B cell (primary cell): ENCODE results near the gene ZNF879. TPM values are rescaled to one million over a fixed set of nuclear protein-coding genes. Genes with fewer than 3 reads are reported as not detected.

Source experiments
- ATAC-seq: fragments of 200-7000 bp; cut with Tn5 transposase; one replicate; pipeline ENCODE4 v1.10.0; 2021; ENCODE audit warnings: low read depth, mild to moderate bottlenecking, moderate number of reproducible peaks, moderate library complexity
- CTCF ChIA-PET: fragments of 350-600 bp; sonication (Branson Sonifier 250); formaldehyde crosslinking; loops from one replicate; lab custom pipeline; 2021; ENCODE audit warnings: antibody characterized with exemption, inconsistent platforms; lab: Charles Lee
- POLR2A ChIA-PET: fragments of 350-600 bp; sonication (Branson Sonifier 250); formaldehyde crosslinking; loops from one replicate; lab custom pipeline; 2021; ENCODE audit warnings: antibody characterized with exemption; lab: Charles Lee
- DNase-seq: peaks from one replicate; pipeline ENCODE4 v3.0.0; 2013
- H2AFZ ChIP-seq: 2 replicates; pipeline ENCODE4 v1.6.1; 2012; ENCODE audit warnings: mild to moderate bottlenecking, low read depth, low read length; ENCODE audit not compliant: insufficient read depth, poor library complexity, severe bottlenecking
- H3K27ac ChIP-seq, 2 donors: 1 replicate in 1 of 2; 2 replicates in 1 of 2; pipeline ENCODE4 v1.5.1; 2012 to 2013; ENCODE audit warnings: low read length in 2 of 2, mild to moderate bottlenecking in 2 of 2, moderate library complexity in 1 of 2
- H3K27me3 ChIP-seq, 4 experiments: fragments of 200-600 bp in 1 of 4; sonication (generic) in 1 of 4; replicated peaks in 1 of 4; 1 replicate in 2 of 4; 2 replicates in 2 of 4; pipeline versions ENCODE4 v1.6.1 to v1.7.0; 2013 to 2016; ENCODE audit warnings: low read length in 3 of 4, mild to moderate bottlenecking in 2 of 4, mixed read lengths in 1 of 4, moderate library complexity in 1 of 4; ENCODE audit not compliant: insufficient read depth in 4 of 4, control insufficient read depth in 3 of 4; ENCODE audit errors: control extremely low read depth in 1 of 4
- H3K36me3 ChIP-seq, 2 experiments: replicated peaks in 1 of 2; 1 replicate in 1 of 2; 2 replicates in 1 of 2; pipeline versions ENCODE4 v1.6.1 to v1.7.1; 2013; ENCODE audit warnings: low read length in 1 of 2; ENCODE audit not compliant: insufficient read depth in 2 of 2, control insufficient read depth in 1 of 2; ENCODE audit errors: control extremely low read depth in 1 of 2, extremely low read depth in 1 of 2
- H3K4me1 ChIP-seq, 2 donors: fragments of 200-600 bp in 1 of 2; sonication (generic) in 1 of 2; 1 replicate in 1 of 2; 2 replicates in 1 of 2; pipeline versions ENCODE4 v1.5.1 to v1.6.1; 2013 to 2017; ENCODE audit warnings: low read length in 2 of 2; ENCODE audit not compliant: control insufficient read depth in 2 of 2, insufficient read depth in 2 of 2
- H3K4me2 ChIP-seq: replicated peaks from 2 replicates; pipeline ENCODE3; 2012; ENCODE audit warnings: mild to moderate bottlenecking, low read depth, low read length; ENCODE audit not compliant: poor library complexity, severe bottlenecking
- H3K4me3 ChIP-seq, 5 experiments: fragments of 200-600 bp in 1 of 5; sonication (generic) in 1 of 5; 1 replicate in 3 of 5; 2 replicates in 2 of 5; pipeline versions ENCODE4 v1.5.1 to v1.7.0; 2011 to 2016; ENCODE audit warnings: low read length in 4 of 5, mild to moderate bottlenecking in 4 of 5, low read depth in 2 of 5, control low read depth in 1 of 5, moderate library complexity in 1 of 5; ENCODE audit not compliant: insufficient read depth in 1 of 5; ENCODE audit errors: control extremely low read depth in 1 of 5, extremely low read depth in 1 of 5
- H3K79me2 ChIP-seq: fragments of 200-600 bp; sonication (generic); one replicate; pipeline ENCODE4 v1.6.0; 2016; ENCODE audit warnings: low read length; ENCODE audit not compliant: control insufficient read depth, insufficient read depth
- H3K9ac ChIP-seq: fragments of 200-600 bp; sonication (generic); 2 replicates; pipeline ENCODE4 v1.6.1; 2017; ENCODE audit warnings: mild to moderate bottlenecking, low read length, moderate library complexity
- H3K9me3 ChIP-seq, 3 donors: one replicate each; pipeline versions ENCODE4 v1.6.1 to v1.7.1; 2013; ENCODE audit warnings: low read length in 2 of 3; ENCODE audit not compliant: control insufficient read depth in 2 of 3, insufficient read depth in 1 of 3; ENCODE audit errors: control extremely low read depth in 1 of 3
- H4K20me1 ChIP-seq: 2 replicates; pipeline ENCODE4 v1.6.0; 2012; ENCODE audit warnings: mild to moderate bottlenecking, low read length; ENCODE audit not compliant: insufficient read depth, control insufficient read depth, poor library complexity, severe bottlenecking
- H3K27ac Mint-ChIP-seq: one replicate; pipeline ENCODE4 v1.8.0; 2021; ENCODE audit warnings: mixed read lengths
- H3K27me3 Mint-ChIP-seq: one replicate; pipeline ENCODE4 v1.8.0; 2021; ENCODE audit warnings: mixed read lengths
- H3K4me1 Mint-ChIP-seq: one replicate; pipeline ENCODE4 v1.8.0; 2021; ENCODE audit warnings: mixed read lengths
- H3K4me3 Mint-ChIP-seq: one replicate; pipeline ENCODE4 v1.8.0; 2021; ENCODE audit warnings: mixed read lengths
- H3K9me3 Mint-ChIP-seq: one replicate; pipeline ENCODE4 v1.8.0; 2022; ENCODE audit warnings: mixed read lengths; ENCODE audit not compliant: insufficient read depth
- EZH2 ChIP-seq: IDR thresholded peaks from 2 replicates; pipeline ENCODE4 v1.6.1; 2012; ENCODE audit warnings: borderline replicate concordance, low read depth, mild to moderate bottlenecking, moderate library complexity, low read length; ENCODE audit not compliant: insufficient read depth, poor library complexity, severe bottlenecking
- WGBS: methylation state at CpG from one replicate; pipeline ENCODE4 v1.1.5; 2013; ENCODE audit warnings: missing lambda C conversion rate; ENCODE audit not compliant: insufficient coverage; 5-methylcytosine and 5-hydroxymethylcytosine counted together
- intact Hi-C: fragments of 100-400 bp; cut with micrococcal nuclease; formaldehyde crosslinking; loops from one replicate; pipeline ENCODE4 v1.10.0; 2022
- polyA plus RNA-seq: library from polyadenylated mRNA; depleted of rRNA; stranded (reverse); fragments of >200 nt; gene quantifications from 2 replicates; pipeline ENCODE4 v1.2.3, GENCODE V29; 2012
- total RNA-seq, 2 donors: library from RNA; stranded (reverse); fragments of 120-200 nt in 1 of 2; gene quantifications; 1 replicate in 1 of 2; 2 replicates in 1 of 2; pipeline versions ENCODE4 v1.2.3 to v1.2.4, GENCODE V29; 2013 to 2022
- TF ChIP-seq, protein P1 (sequence below): fragments of 200-600 bp; IDR thresholded peaks from one replicate; pipeline ENCODE4 v1.8.0; 2022; ENCODE audit warnings: antibody characterized with exemption, mild to moderate bottlenecking

ZNF879 gene
- total and polyA plus RNA-seq, 2 donors (not counting 1 experiment from before 2014, with no cell fraction given) = 2.4 to 14.7 TPM

DNA sequence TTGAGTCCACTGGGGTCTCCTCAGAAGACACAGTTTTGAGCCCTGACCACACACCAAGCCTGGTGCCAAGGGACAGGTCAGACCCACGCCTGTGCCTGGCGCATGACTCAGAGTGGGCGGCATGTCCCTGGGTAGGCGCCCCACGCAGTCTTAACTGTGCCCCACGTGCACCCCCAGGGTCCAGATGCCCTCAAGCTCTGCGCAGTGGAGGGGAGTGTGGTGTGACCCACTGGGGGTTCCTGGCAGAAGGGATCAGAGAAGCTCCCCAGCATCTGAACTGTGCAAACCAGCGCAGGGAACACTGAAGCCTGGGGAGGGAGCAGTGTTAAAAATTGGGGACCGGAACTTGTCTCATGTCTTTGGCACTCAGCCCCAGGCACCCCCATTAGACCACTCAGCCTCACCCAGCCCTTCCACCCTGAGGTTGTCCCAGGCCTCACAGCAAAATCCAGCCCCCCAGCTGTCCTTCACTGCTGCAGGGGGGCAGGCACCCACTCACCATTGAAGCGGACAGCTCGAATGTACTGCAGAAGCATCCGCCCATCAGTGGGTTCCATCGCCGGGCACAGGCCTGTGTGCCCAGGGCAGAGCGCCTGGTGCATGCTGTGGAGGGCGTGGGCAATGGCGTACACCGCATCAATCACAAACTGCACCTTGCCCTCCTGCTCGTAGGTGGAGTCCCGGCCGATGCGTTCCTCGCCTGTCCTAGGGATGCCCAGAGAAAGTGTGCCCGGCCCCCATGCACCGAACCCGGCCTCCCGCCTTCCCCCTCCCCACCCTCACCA, 35.0 kb upstream of the ZNF879 start:
- Histone ChIP-seq H3K36me3 (no peaks in the 10 kb centered on the region), H3K27ac (no peak overlapping the region), H4K20me1 (no peaks in the 10 kb centered on the region), H3K9me3 (peaks cover 0 to 83% (median 4%) of the 10 kb centered on the region in 3 donors), H2AFZ (no peak overlapping the region), H3K4me1 (no peaks in the 10 kb centered on the region), H3K79me2 (no peaks in the 10 kb centered on the region), H3K4me3 (no peak overlapping the region), H3K9ac (no peak overlapping the region), H3K27me3 (peaks cover 0 to 10% (median 0%) of the 10 kb centered on the region in 4 experiments), H3K4me2 (no peak overlapping the region)
- WGBS = 96% methylated on average over 27 of the region's 27 CpGs
- intact Hi-C loops = no loop called here
- peaks cover 12% of the 10 kb centered on the region for H3K27me3 Mint-ChIP-seq
- no peaks in the 10 kb centered on the region for H3K4me1 Mint-ChIP-seq
- TF ChIP-seq, protein P1, sequence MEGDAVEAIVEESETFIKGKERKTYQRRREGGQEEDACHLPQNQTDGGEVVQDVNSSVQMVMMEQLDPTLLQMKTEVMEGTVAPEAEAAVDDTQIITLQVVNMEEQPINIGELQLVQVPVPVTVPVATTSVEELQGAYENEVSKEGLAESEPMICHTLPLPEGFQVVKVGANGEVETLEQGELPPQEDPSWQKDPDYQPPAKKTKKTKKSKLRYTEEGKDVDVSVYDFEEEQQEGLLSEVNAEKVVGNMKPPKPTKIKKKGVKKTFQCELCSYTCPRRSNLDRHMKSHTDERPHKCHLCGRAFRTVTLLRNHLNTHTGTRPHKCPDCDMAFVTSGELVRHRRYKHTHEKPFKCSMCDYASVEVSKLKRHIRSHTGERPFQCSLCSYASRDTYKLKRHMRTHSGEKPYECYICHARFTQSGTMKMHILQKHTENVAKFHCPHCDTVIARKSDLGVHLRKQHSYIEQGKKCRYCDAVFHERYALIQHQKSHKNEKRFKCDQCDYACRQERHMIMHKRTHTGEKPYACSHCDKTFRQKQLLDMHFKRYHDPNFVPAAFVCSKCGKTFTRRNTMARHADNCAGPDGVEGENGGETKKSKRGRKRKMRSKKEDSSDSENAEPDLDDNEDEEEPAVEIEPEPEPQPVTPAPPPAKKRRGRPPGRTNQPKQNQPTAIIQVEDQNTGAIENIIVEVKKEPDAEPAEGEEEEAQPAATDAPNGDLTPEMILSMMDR = no peak
- no peak for TF ChIP-seq EZH2
- ChIA-PET CTCF (no interaction called here), POLR2A (no interaction called here)
- peaks cover 7% of the 10 kb centered on the region for H3K9me3 Mint-ChIP-seq
- ATAC-seq (no peak), DNase-seq (no peak)
- no peak overlapping the region for H3K27ac Mint-ChIP-seq
- H3K4me3 Mint-ChIP-seq = no peak overlapping the region

DNA sequence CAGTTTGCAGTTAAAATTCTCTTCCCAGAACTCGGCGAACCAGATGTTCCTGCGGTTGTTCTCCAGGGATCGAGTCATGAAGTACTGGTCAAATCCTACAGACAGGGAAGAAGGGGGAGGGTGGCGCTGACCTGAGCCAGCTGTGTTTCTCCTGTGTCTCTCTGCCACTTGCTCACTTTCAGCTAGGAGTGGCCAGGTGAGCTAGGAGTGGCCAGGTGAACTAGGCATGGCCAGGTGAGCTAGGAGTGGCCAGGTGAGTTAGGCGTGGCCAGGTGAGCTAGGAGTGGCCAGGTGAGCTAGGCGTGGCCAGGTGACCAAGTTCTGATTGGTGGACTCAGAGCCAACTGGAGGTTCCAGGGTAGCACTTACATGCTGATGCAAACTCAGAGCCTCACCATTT, 34.3 kb upstream of the ZNF879 start:
- intact Hi-C loops = no loop called here
- Histone ChIP-seq H3K9me3 (peaks cover 0 to 82% (median 4%) of the 10 kb centered on the region in 3 donors), H3K36me3 (no peaks in the 10 kb centered on the region), H2AFZ (no peak overlapping the region), H3K4me1 (no peaks in the 10 kb centered on the region), H3K4me2 (no peak overlapping the region), H3K27ac (no peak overlapping the region), H3K4me3 (no peak overlapping the region), H3K9ac (no peak overlapping the region), H4K20me1 (no peaks in the 10 kb centered on the region), H3K79me2 (no peaks in the 10 kb centered on the region), H3K27me3 (peaks cover 0 to 14% (median 0%) of the 10 kb centered on the region in 4 experiments)
- TF ChIP-seq, protein P1 = no peak
- no peak for TF ChIP-seq EZH2
- ATAC-seq (no peak), DNase-seq (no peak)
- Mint-ChIP-seq H3K4me1 (no peaks in the 10 kb centered on the region), H3K9me3 (peaks cover 7% of the 10 kb centered on the region), H3K27me3 (peaks cover 16% of the 10 kb centered on the region), H3K4me3 (no peak overlapping the region), H3K27ac (no peak overlapping the region)
- ChIA-PET CTCF (no interaction called here), POLR2A (no interaction called here)
- WGBS = 97% methylated on average over 7 of the region's 7 CpGs
